Neural cell (in vitro differentiated cells): ENCODE results near the gene PAH. TPM values are rescaled to one million over a fixed set of nuclear protein-coding genes. Genes with fewer than 3 reads are reported as not detected.

Experiments
- H2AFZ ChIP-seq: fragments of 200-600, 300-800 bp; sonication (generic), shearing (Covaris generic); 2 replicates; pipeline ENCODE4 v1.6.0; 2014; ENCODE audit warnings: low read depth, mild to moderate bottlenecking, antibody characterized with exemption, low read length, moderate library complexity
- H3F3A ChIP-seq: fragments of 200-600 bp; shearing (Covaris generic); 2 replicates; pipeline ENCODE4 v1.6.1; 2016; ENCODE audit warnings: mild to moderate bottlenecking, moderate library complexity, mixed read lengths, antibody characterized with exemption, low read length; ENCODE audit not compliant: insufficient read depth, poor library complexity, severe bottlenecking
- H3K27ac ChIP-seq: fragments of 200-600, 300-800 bp; sonication (generic), shearing (Covaris generic); 2 replicates; pipeline ENCODE4 v1.5.1; 2014; ENCODE audit warnings: mild to moderate bottlenecking, low read length, moderate library complexity
- H3K27me3 ChIP-seq: fragments of 300-800, 200-600 bp; sonication (generic), shearing (Covaris generic); 2 replicates; pipeline ENCODE4 v1.6.0; 2014; ENCODE audit warnings: mild to moderate bottlenecking, low read depth, low read length, moderate library complexity; ENCODE audit not compliant: insufficient read depth
- H3K36me3 ChIP-seq: fragments of 300-800, 200-600 bp; sonication (generic), shearing (Covaris generic); 2 replicates; pipeline ENCODE4 v1.5.1; 2014; ENCODE audit warnings: mild to moderate bottlenecking, antibody characterized with exemption, low read length, moderate library complexity; ENCODE audit not compliant: insufficient read depth
- H3K4me2 ChIP-seq: fragments of 300-800, 200-600 bp; sonication (generic), shearing (Covaris generic); 2 replicates; pipeline ENCODE4 v1.6.0; 2014; ENCODE audit warnings: mild to moderate bottlenecking, low read length
- H3K4me3 ChIP-seq: fragments of 300-800, 200-600 bp; sonication (generic), shearing (Covaris generic); 2 replicates; pipeline ENCODE4 v1.5.1; 2014; ENCODE audit warnings: mild to moderate bottlenecking, low read length, moderate library complexity
- H3K79me2 ChIP-seq: fragments of 200-600 bp; shearing (Covaris generic); replicated peaks from 2 replicates; pipeline ENCODE4 v1.6.0; 2014; ENCODE audit warnings: mild to moderate bottlenecking, low read length, moderate library complexity; ENCODE audit not compliant: insufficient read depth
- H3K9ac ChIP-seq: fragments of 300-800, 200-600 bp; sonication (generic), shearing (Covaris generic); 2 replicates; pipeline ENCODE4 v1.6.1; 2016; ENCODE audit warnings: mild to moderate bottlenecking, low read length, mixed read lengths
- H3K9me2 ChIP-seq: fragments of 200-600 bp; shearing (Covaris generic); 2 replicates; pipeline ENCODE4 v1.6.1; 2016; ENCODE audit warnings: mild to moderate bottlenecking, low read length, mixed read lengths; ENCODE audit not compliant: insufficient read depth
- H3K9me3 ChIP-seq: fragments of 200-600, 300-800 bp; sonication (generic), shearing (Covaris generic); 2 replicates; pipeline ENCODE4 v1.6.1; 2016; ENCODE audit warnings: mild to moderate bottlenecking, mixed run types, low read length, moderate library complexity, mixed read lengths
- H4K20me1 ChIP-seq: fragments of 200-600 bp; shearing (Covaris generic); 2 replicates; pipeline ENCODE4 v1.6.1; 2016; ENCODE audit warnings: mild to moderate bottlenecking, mixed run types; ENCODE audit not compliant: insufficient read depth
- EP300 ChIP-seq: fragments of 450-650 bp; conservative IDR thresholded peaks from 2 replicates; pipeline ENCODE4 v1.6.1; 2014; ENCODE audit warnings: antibody characterized with exemption, mild to moderate bottlenecking, moderate library complexity; ENCODE audit not compliant: poor library complexity, severe bottlenecking
- EZH2 ChIP-seq: fragments of 200-600, 300-800 bp; shearing (Covaris generic), sonication (generic); IDR thresholded peaks from 2 replicates; pipeline ENCODE4 v1.6.1; 2014; ENCODE audit warnings: antibody characterized with exemption, low read length, borderline replicate concordance, mild to moderate bottlenecking; ENCODE audit not compliant: insufficient read depth, poor library complexity, severe bottlenecking
- MXI1 ChIP-seq: fragments of 450-650 bp; conservative IDR thresholded peaks from 2 replicates; pipeline ENCODE4 v1.6.1; 2014; ENCODE audit warnings: antibody characterized with exemption, mild to moderate bottlenecking; ENCODE audit not compliant: poor library complexity, severe bottlenecking
- POLR2AphosphoS5 ChIP-seq: IDR thresholded peaks from 2 replicates; pipeline ENCODE4 v1.6.1; 2012
- RAD21 ChIP-seq: fragments of 450-650 bp; conservative IDR thresholded peaks from 2 replicates; pipeline ENCODE4 v1.6.1; 2014; ENCODE audit warnings: antibody characterized with exemption, mild to moderate bottlenecking, moderate library complexity
- REST ChIP-seq: IDR thresholded peaks from 2 replicates; pipeline ENCODE4 v1.6.1; 2012; ENCODE audit warnings: borderline replicate concordance
- SMC3 ChIP-seq: fragments of 450-650 bp; conservative IDR thresholded peaks from 2 replicates; pipeline ENCODE4 v1.6.1; 2014; ENCODE audit warnings: antibody characterized with exemption, mild to moderate bottlenecking, moderate library complexity; ENCODE audit not compliant: poor library complexity
- TAF1 ChIP-seq: IDR thresholded peaks from 2 replicates; pipeline ENCODE4 v1.6.1; 2012; ENCODE audit warnings: low read depth
- polyA plus RNA-seq: library from polyadenylated mRNA; depleted of rRNA; stranded (reverse); fragments of >200 nt; gene quantifications from 2 replicates; pipeline ENCODE4 v1.2.3, GENCODE V29; 2014
- TF ChIP-seq, protein P1 (sequence below): fragments of 450-650 bp; IDR thresholded peaks from 2 replicates; pipeline ENCODE4 v1.5.1; 2014; ENCODE audit warnings: antibody characterized with exemption, mild to moderate bottlenecking, moderate library complexity; ENCODE audit not compliant: poor library complexity, severe bottlenecking

PAH gene
- polyA plus RNA-seq, 1 donor from 2014 or later, result not detected

DNA sequence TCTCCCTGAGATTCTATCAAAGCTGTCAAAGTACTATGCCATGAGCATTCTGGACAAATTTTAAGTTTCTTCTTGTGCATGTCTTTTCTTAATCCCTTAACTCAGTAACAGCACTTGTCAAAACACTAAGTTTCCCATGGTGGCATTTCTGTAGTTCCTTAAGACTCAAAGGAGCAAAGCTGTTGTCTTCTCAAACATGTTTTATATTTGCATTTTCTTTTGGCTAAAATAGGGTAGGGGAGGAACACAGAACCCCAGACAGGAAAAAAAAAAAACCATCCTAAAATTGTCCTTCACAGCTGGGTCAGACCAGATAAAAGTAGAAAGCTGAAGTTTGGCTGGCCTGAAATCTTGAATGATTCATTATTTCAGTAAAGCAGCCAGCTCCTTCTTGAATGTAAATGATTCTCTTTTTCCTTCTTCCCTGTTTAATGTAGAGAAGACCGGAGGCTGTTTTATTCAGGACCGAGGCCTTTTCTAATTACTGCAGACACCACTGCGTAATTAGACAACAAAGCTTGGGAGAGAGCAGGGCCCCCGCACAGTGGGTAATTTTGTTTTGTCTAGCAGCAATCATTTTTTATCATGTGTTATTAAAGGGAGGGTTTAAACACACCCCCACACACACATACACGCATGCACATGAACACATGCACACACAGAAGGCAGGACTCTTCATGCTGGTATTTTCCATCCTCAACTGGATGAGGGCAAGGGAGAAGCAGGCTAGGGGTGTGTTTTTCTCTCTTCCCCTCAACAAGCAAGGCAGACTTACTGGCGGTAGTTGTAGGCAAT is 51.0 kb downstream of the PAH start:
- TF ChIP-seq REST, result no peak
- TF ChIP-seq SMC3, result no peak
- TF ChIP-seq MXI1, result no peak
- no peak for TF ChIP-seq POLR2AphosphoS5
- no peak for TF ChIP-seq EP300
- TF ChIP-seq, protein P1, sequence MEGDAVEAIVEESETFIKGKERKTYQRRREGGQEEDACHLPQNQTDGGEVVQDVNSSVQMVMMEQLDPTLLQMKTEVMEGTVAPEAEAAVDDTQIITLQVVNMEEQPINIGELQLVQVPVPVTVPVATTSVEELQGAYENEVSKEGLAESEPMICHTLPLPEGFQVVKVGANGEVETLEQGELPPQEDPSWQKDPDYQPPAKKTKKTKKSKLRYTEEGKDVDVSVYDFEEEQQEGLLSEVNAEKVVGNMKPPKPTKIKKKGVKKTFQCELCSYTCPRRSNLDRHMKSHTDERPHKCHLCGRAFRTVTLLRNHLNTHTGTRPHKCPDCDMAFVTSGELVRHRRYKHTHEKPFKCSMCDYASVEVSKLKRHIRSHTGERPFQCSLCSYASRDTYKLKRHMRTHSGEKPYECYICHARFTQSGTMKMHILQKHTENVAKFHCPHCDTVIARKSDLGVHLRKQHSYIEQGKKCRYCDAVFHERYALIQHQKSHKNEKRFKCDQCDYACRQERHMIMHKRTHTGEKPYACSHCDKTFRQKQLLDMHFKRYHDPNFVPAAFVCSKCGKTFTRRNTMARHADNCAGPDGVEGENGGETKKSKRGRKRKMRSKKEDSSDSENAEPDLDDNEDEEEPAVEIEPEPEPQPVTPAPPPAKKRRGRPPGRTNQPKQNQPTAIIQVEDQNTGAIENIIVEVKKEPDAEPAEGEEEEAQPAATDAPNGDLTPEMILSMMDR, result no peak
- TF ChIP-seq EZH2, result no peak
- no peak for TF ChIP-seq RAD21
- no peak for TF ChIP-seq TAF1
- H3K36me3 ChIP-seq, result no peaks in the 10 kb centered on the region
- H3K9ac ChIP-seq, result no peak overlapping the region
- no peaks in the 10 kb centered on the region for H4K20me1 ChIP-seq
- no peaks in the 10 kb centered on the region for H3K9me2 ChIP-seq
- H3K27me3 ChIP-seq, result no peaks in the 10 kb centered on the region
- H2AFZ ChIP-seq, result no peak overlapping the region
- H3K4me2 ChIP-seq, result no peak overlapping the region
- H3K79me2 ChIP-seq, result no peaks in the 10 kb centered on the region
- H3K9me3 ChIP-seq, result no peaks in the 10 kb centered on the region
- no peak overlapping the region for H3K27ac ChIP-seq
- no peaks in the 10 kb centered on the region for H3F3A ChIP-seq
- no peak overlapping the region for H3K4me3 ChIP-seq

GRCh38 chr12:102862486-102862885 is 54.6 kb downstream of the PAH start:
- H3K9ac ChIP-seq, result no peak overlapping the region
- no peaks in the 10 kb centered on the region for H3K27me3 ChIP-seq
- no peak overlapping the region for H3K27ac ChIP-seq
- H3K9me3 ChIP-seq, result no peaks in the 10 kb centered on the region
- no peaks in the 10 kb centered on the region for H3K9me2 ChIP-seq
- H4K20me1 ChIP-seq, result no peaks in the 10 kb centered on the region
- no peak overlapping the region for H3K4me3 ChIP-seq
- H3K79me2 ChIP-seq, result no peaks in the 10 kb centered on the region
- TF ChIP-seq, protein P1, result no peak
- no peak for TF ChIP-seq EZH2
- TF ChIP-seq MXI1, result no peak
- no peak for TF ChIP-seq TAF1
- TF ChIP-seq SMC3, result no peak
- no peak for TF ChIP-seq REST
- TF ChIP-seq RAD21, result no peak
- no peak for TF ChIP-seq EP300
- TF ChIP-seq POLR2AphosphoS5, result no peak
- no peaks in the 10 kb centered on the region for H3F3A ChIP-seq
- no peak overlapping the region for H2AFZ ChIP-seq
- H3K4me2 ChIP-seq, result no peak overlapping the region
- H3K36me3 ChIP-seq, result no peaks in the 10 kb centered on the region
